HEK293 (cell line): ENCODE measurements around the gene MSANTD3.
"Not testable (repeated sequence)": the region's sequence is repeated elsewhere in the genome, so short reads cannot be mapped to it uniquely, and the experiment has no call there.

ENCODE experiments used
- CTCF ChIA-PET: fragments of 350-600 bp; formaldehyde crosslinking; extraction: SDS; loops from one replicate; lab custom pipeline; 2021; ENCODE audit warnings: antibody characterized with exemption; lab: Yijun Ruan, JAX
- POLR2A ChIA-PET: fragments of 300-600 bp; formaldehyde crosslinking; extraction: SDS; loops from one replicate; lab custom pipeline; 2020; ENCODE audit warnings: antibody characterized with exemption, inconsistent platforms; lab: Yijun Ruan, JAX
- H3K27ac ChIP-seq: fragments of 200-500 bp; sonication (Bioruptor generic); 2 replicates; pipeline ENCODE4 v1.5.1; 2014; ENCODE audit warnings: low read depth, low read length, control low read depth, inconsistent platforms; ENCODE audit errors: extremely low read depth
- H3K36me3 ChIP-seq, 2 experiments: fragments of 200-500 bp in 1 of 2; sonication (Bioruptor generic) in 1 of 2; 1 replicate in 1 of 2; 2 replicates in 1 of 2; pipeline ENCODE4 v1.5.1; 2014 to 2017; ENCODE audit warnings: inconsistent platforms in 2 of 2, low read length in 2 of 2; ENCODE audit not compliant: control insufficient read depth in 2 of 2, insufficient read depth in 1 of 2
- H3K4me1 ChIP-seq: fragments of 200-500 bp; sonication (Bioruptor generic); 2 replicates; pipeline ENCODE4 v1.5.1; 2014; ENCODE audit warnings: mild to moderate bottlenecking, low read length, inconsistent platforms; ENCODE audit not compliant: control insufficient read depth, insufficient read depth
- H3K4me3 ChIP-seq: 2 replicates; pipeline ENCODE4 v1.5.1; 2011; ENCODE audit warnings: low read depth, mild to moderate bottlenecking, control low read depth, low read length, moderate library complexity
- H3K9me3 ChIP-seq: fragments of 200-500 bp; sonication (Bioruptor generic); 2 replicates; pipeline ENCODE4 v1.5.1; 2014; ENCODE audit warnings: low read depth, low read length, inconsistent platforms; ENCODE audit not compliant: control insufficient read depth, insufficient read depth
- CTCF ChIP-seq: fragments of 450-650 bp; formaldehyde crosslinking; IDR thresholded peaks from 2 replicates; pipeline ENCODE4 v1.5.1; 2016; ENCODE audit warnings: missing biosample characterization, missing genetic modification characterization
- GFI1B ChIP-seq: fragments of 450-650 bp; formaldehyde crosslinking; IDR thresholded peaks from 2 replicates; pipeline ENCODE4 v1.5.1; 2016; ENCODE audit warnings: missing biosample characterization, missing genetic modification characterization
- HOXC10 ChIP-seq: sonication (generic); formaldehyde crosslinking; IDR thresholded peaks from 2 replicates; pipeline ENCODE4 v1.8.1; 2023; ENCODE audit warnings: mild to moderate bottlenecking, missing genetic modification reagents
- KLF7 ChIP-seq: fragments of 450-650 bp; formaldehyde crosslinking; IDR thresholded peaks from 2 replicates; pipeline ENCODE4 v1.5.1; 2016; ENCODE audit warnings: missing biosample characterization, missing genetic modification characterization, borderline replicate concordance
- OSR2 ChIP-seq: fragments of 450-650 bp; formaldehyde crosslinking; IDR thresholded peaks from 2 replicates; pipeline ENCODE4 v1.5.1; 2016; ENCODE audit warnings: missing biosample characterization, missing genetic modification characterization
- PRDM1 ChIP-seq: fragments of 450-650 bp; formaldehyde crosslinking; IDR thresholded peaks from 2 replicates; pipeline ENCODE4; 2016; ENCODE audit warnings: missing biosample characterization, missing genetic modification characterization
- TCF7L2 ChIP-seq: IDR thresholded peaks from 2 replicates; pipeline ENCODE4 v1.6.1; 2011; ENCODE audit warnings: low read depth, mild to moderate bottlenecking, inconsistent platforms, low read length, moderate library complexity, borderline replicate concordance
- ZNF184 ChIP-seq: fragments of 450-650 bp; IDR thresholded peaks from 2 replicates; pipeline ENCODE4 v1.5.1; 2018; ENCODE audit warnings: missing biosample characterization, mild to moderate bottlenecking, missing genetic modification characterization
- ZNF221 ChIP-seq: fragments of 450-650 bp; formaldehyde crosslinking; IDR thresholded peaks from 2 replicates; pipeline ENCODE4 v1.5.1; 2017; ENCODE audit warnings: missing biosample characterization, missing genetic modification characterization, borderline replicate concordance
- ZNF362 ChIP-seq: fragments of 450-650 bp; formaldehyde crosslinking; IDR thresholded peaks from 2 replicates; pipeline ENCODE4 v1.5.1; 2016; ENCODE audit warnings: missing biosample characterization, missing genetic modification characterization
- ZNF394 ChIP-seq: fragments of 450-650 bp; formaldehyde crosslinking; IDR thresholded peaks from 2 replicates; pipeline ENCODE4 v1.5.1; 2016; ENCODE audit warnings: missing biosample characterization, missing genetic modification characterization, mild to moderate bottlenecking, moderate library complexity, borderline replicate concordance
- ZNF398 ChIP-seq: fragments of 450-650 bp; formaldehyde crosslinking; IDR thresholded peaks from 2 replicates; pipeline ENCODE4 v1.5.1; 2017; ENCODE audit warnings: missing biosample characterization, missing genetic modification characterization
- ZNF404 ChIP-seq: fragments of 450-650 bp; formaldehyde crosslinking; IDR thresholded peaks from 2 replicates; pipeline ENCODE4 v1.5.1; 2017; ENCODE audit warnings: missing biosample characterization, missing genetic modification characterization
- ZNF488 ChIP-seq: fragments of 450-650 bp; formaldehyde crosslinking; IDR thresholded peaks from 2 replicates; pipeline ENCODE4 v1.5.1; 2016; ENCODE audit warnings: missing biosample characterization, missing genetic modification characterization
- ZNF549 ChIP-seq: fragments of 450-650 bp; IDR thresholded peaks from 2 replicates; pipeline ENCODE4 v1.5.1; 2018; ENCODE audit warnings: missing biosample characterization, missing genetic modification characterization, mild to moderate bottlenecking, inconsistent platforms, moderate library complexity
- ZNF610 ChIP-seq: fragments of 450-650 bp; formaldehyde crosslinking; IDR thresholded peaks from 2 replicates; pipeline ENCODE4 v1.5.1; 2016; ENCODE audit warnings: missing biosample characterization, missing genetic modification characterization, borderline replicate concordance
- ZNF621 ChIP-seq: fragments of 450-650 bp; formaldehyde crosslinking; IDR thresholded peaks from 2 replicates; pipeline ENCODE4 v1.5.1; 2017; ENCODE audit warnings: missing biosample characterization, missing genetic modification characterization
- ZNF645 ChIP-seq: fragments of 450-650 bp; formaldehyde crosslinking; IDR thresholded peaks from 2 replicates; pipeline ENCODE4; 2016; ENCODE audit warnings: missing biosample characterization, missing genetic modification characterization
- ZNF660 ChIP-seq: fragments of 450-650 bp; IDR thresholded peaks from 2 replicates; pipeline ENCODE4 v1.5.1; 2018; ENCODE audit warnings: missing biosample characterization, mild to moderate bottlenecking, missing genetic modification characterization
- ZNF670 ChIP-seq: fragments of 450-650 bp; formaldehyde crosslinking; IDR thresholded peaks from 2 replicates; pipeline ENCODE4 v1.5.1; 2016; ENCODE audit warnings: missing biosample characterization, missing genetic modification characterization, low read depth
- ZNF768 ChIP-seq: fragments of 450-650 bp; formaldehyde crosslinking; IDR thresholded peaks from 2 replicates; pipeline ENCODE4 v1.5.1; 2018; ENCODE audit warnings: missing biosample characterization, mild to moderate bottlenecking, missing genetic modification characterization
- ZNF791 ChIP-seq: fragments of 450-650 bp; formaldehyde crosslinking; IDR thresholded peaks from 2 replicates; pipeline ENCODE4 v1.5.1; 2016; ENCODE audit warnings: missing biosample characterization, missing genetic modification characterization
- ZNF837 ChIP-seq: fragments of 450-650 bp; formaldehyde crosslinking; IDR thresholded peaks from 2 replicates; pipeline ENCODE4 v1.5.1; 2016; ENCODE audit warnings: missing biosample characterization, missing genetic modification characterization
- ZSCAN4 ChIP-seq: fragments of 450-650 bp; formaldehyde crosslinking; IDR thresholded peaks from 2 replicates; pipeline ENCODE4 v1.5.1; 2017; ENCODE audit warnings: missing biosample characterization, missing genetic modification characterization

Gene MSANTD3

GRCh38 chr9:100440071-100440470 lies 13.1 kb downstream of the MSANTD3 start (continued):
- TF ChIP-seq ZNF398 (tag by site-specific recombination) (no peak), ZNF610 (tag by site-specific recombination) (no peak), ZNF488 (tag by site-specific recombination) (no peak), ZSCAN4 (tag by site-specific recombination) (no peak), TCF7L2 (no peak), ZNF670 (tag by site-specific recombination) (no peak), ZNF837 (no peak), ZNF404 (tag by site-specific recombination) (no peak), GFI1B (tag by site-specific recombination) (no peak)
- TF ChIP-seq, all 188 proteins: peak for 0

GRCh38 chr9:100440487-100440886 lies 13.5 kb downstream of the MSANTD3 start:
- not testable (repeated sequence) for H3K4me1 ChIP-seq, H3K9me3 ChIP-seq
- TF ChIP-seq ZNF362 (tag by site-specific recombination) = 0 out of 2 replicates have a peak, but pooled peaks have one; percentile 75
- TF ChIP-seq, all 188 proteins: peak for 1; not testable (repeated sequence) for 187
- not testable (repeated sequence) for H3K4me3 ChIP-seq, H3K27ac ChIP-seq
- peaks cover 0 to 20% of the 10 kb centered on the region in 2 experiments; a peak in 1 of 3 replicates for H3K36me3 ChIP-seq
- ChIA-PET POLR2A (interaction anchor here (0.6 kb wide), 1 partner anchor 28 kb away, joined by 3 read pairs; no protein-coding TSS in a partner anchor), CTCF (interaction anchor here (0.6 to 1.7 kb wide), 5 partner anchors 11 to 344 kb away, joined by 3 to 14 read pairs (median 3); no protein-coding TSS in a partner anchor)

- no peak for TF ChIP-seq OSR2
- no peak for TF ChIP-seq PRDM1
- no peak for TF ChIP-seq ZNF768 (tag by site-specific recombination)
- no peak for TF ChIP-seq HOXC10 (CRISPR knock-in tag)
- no peak for TF ChIP-seq ZNF549 (tag by site-specific recombination)
- TF ChIP-seq KLF7 (tag by site-specific recombination) = no peak
- no peak for TF ChIP-seq ZNF394 (tag by site-specific recombination)
- no peak for TF ChIP-seq ZNF221 (tag by site-specific recombination)
- no peak for TF ChIP-seq ZNF791 (tag by site-specific recombination)
- no peak for TF ChIP-seq ZNF645 (tag by site-specific recombination)
- TF ChIP-seq CTCF (tag by site-specific recombination) = no peak
- no peak for TF ChIP-seq ZNF621 (tag by site-specific recombination)
- TF ChIP-seq ZNF184 (tag by site-specific recombination) = no peak
- TF ChIP-seq ZNF660 = no peak
- Histone ChIP-seq H3K9me3 (no peaks in the 10 kb centered on the region), H3K4me1 (no peaks in the 10 kb centered on the region), H3K4me3 (no peak overlapping the region), H3K27ac (no peak overlapping the region), H3K36me3 (peaks cover 3 to 27% of the 10 kb centered on the region in 2 experiments; a peak in 1 of 3 replicates)
- ChIA-PET CTCF (interaction anchor here (0.6 kb wide), 1 partner anchor 120 kb away, joined by 3 read pairs; no protein-coding TSS in a partner anchor), POLR2A (no interaction called here)
Observed at GRCh38 chr9:100441911-100442361, 15.0 kb downstream of the MSANTD3 start.
